Activated T-cell treated with anti-CD3 and anti-CD28 coated beads for 4 hours (primary cell): ENCODE measurements around the gene TOMM70.
A peak's percentile ranks its signal among the peaks of the same experiment; 100 is the strongest.
"Not testable (repeated sequence)": the region's sequence is repeated elsewhere in the genome, so short reads cannot be mapped to it uniquely, and the experiment has no call there.

ENCODE experiments used
- DNase-seq: peaks from one replicate; pipeline ENCODE4 v3.0.0-alpha.2; 2020

Gene TOMM70

GRCh38 chr3:100400780-100401673, at the start of gene TOMM70, which contains the start of gene LNP1:
Gene TOMM70, minus strand, starts transcription at chr3:100401089. Its CDS starts 140 bp downstream, at chr3:100400949.
Gene LNP1, plus strand, starts transcription at chr3:100401539. Its CDS starts 28,191 bp downstream, at chr3:100429730.
- peak; percentile 93 for DNase-seq

- DNase-seq: no peak
Observed at GRCh38 chr3:100449214-100449613, 48.3 kb upstream of the TOMM70 start.

- no peak for DNase-seq
Observed at GRCh38 chr3:100448079-100448478, 47.2 kb upstream of the TOMM70 start.

- DNase-seq: not testable (repeated sequence)
Observed at GRCh38 chr3:100447067-100447466, 46.2 kb upstream of the TOMM70 start.

GRCh38 chr3:100443690-100444089, 42.8 kb upstream of the TOMM70 start:
- DNase-seq: no peak

GRCh38 chr3:100440895-100441294, 40.0 kb upstream of the TOMM70 start:
- DNase-seq: no peak

- DNase-seq: no peak
Observed at GRCh38 chr3:100438623-100438974, 37.7 kb upstream of the TOMM70 start.

- no peak for DNase-seq
Observed at GRCh38 chr3:100437721-100438622, 37.1 kb upstream of the TOMM70 start.

GRCh38 chr3:100436951-100437350, 36.1 kb upstream of the TOMM70 start:
- no peak for DNase-seq

- no peak for DNase-seq
Observed at GRCh38 chr3:100429187-100429716, 28.4 kb upstream of the TOMM70 start.

- DNase-seq: no peak
Observed at GRCh38 chr3:100427699-100428098, 26.8 kb upstream of the TOMM70 start.

- DNase-seq: no peak
Observed at GRCh38 chr3:100426067-100426682, 25.3 kb upstream of the TOMM70 start.

- DNase-seq: no peak
Observed at GRCh38 chr3:100425316-100425715, 24.4 kb upstream of the TOMM70 start.

GRCh38 chr3:100424261-100424660, 23.4 kb upstream of the TOMM70 start:
- no peak for DNase-seq

- DNase-seq: no peak
Observed at GRCh38 chr3:100423611-100424010, 22.7 kb upstream of the TOMM70 start.

GRCh38 chr3:100420885-100421284, 20.0 kb upstream of the TOMM70 start:
- DNase-seq: no peak

GRCh38 chr3:100419406-100419805, 18.5 kb upstream of the TOMM70 start:
- no peak for DNase-seq

- no peak for DNase-seq
Observed at GRCh38 chr3:100416863-100417262, 16.0 kb upstream of the TOMM70 start.

GRCh38 chr3:100416176-100416575, 15.3 kb upstream of the TOMM70 start:
- no peak for DNase-seq

- no peak for DNase-seq
Observed at GRCh38 chr3:100413613-100414012, 12.7 kb upstream of the TOMM70 start.

GRCh38 chr3:100412912-100413590, 12.2 kb upstream of the TOMM70 start:
- DNase-seq: no peak
